Choroid plexus epithelial cell (primary cell): ENCODE data around the gene PADI6.

Source experiments
- DNase-seq: peaks from one replicate; pipeline ENCODE4 v3.0.0-alpha.2; 2010; ENCODE audit warnings: low read depth
- H3K4me3 ChIP-seq: 2 replicates; pipeline ENCODE4 v1.5.1; 2011; ENCODE audit warnings: low read depth, mild to moderate bottlenecking, control low read depth, low read length, moderate library complexity
- CTCF ChIP-seq: conservative IDR thresholded peaks from 2 replicates; pipeline ENCODE4 v1.5.1; 2011; ENCODE audit warnings: low read depth, mild to moderate bottlenecking, control low read depth, inconsistent platforms, low read length, moderate library complexity

Gene PADI6

GRCh38 chr1:17381161-17381560 lies 9.2 kb downstream of the PADI6 start:
- DNase-seq = no peak
- no peak for TF ChIP-seq CTCF
- H3K4me3 ChIP-seq = no peak overlapping the region

- DNase-seq = no peak
- no peak overlapping the region for H3K4me3 ChIP-seq
- no peak for TF ChIP-seq CTCF
These were observed 20.3 kb downstream of the PADI6 start for GRCh38 chr1:17392199-17392740.

- no peak overlapping the region for H3K4me3 ChIP-seq
- no peak for DNase-seq
- TF ChIP-seq CTCF = no peak
These were observed 21.2 kb downstream of the PADI6 start for GRCh38 chr1:17393230-17393629.

- no peak overlapping the region for H3K4me3 ChIP-seq
- TF ChIP-seq CTCF = no peak
- DNase-seq = no peak
These were observed 26.1 kb downstream of the PADI6 start for GRCh38 chr1:17397910-17398695.

GRCh38 chr1:17400725-17401341 lies 28.8 kb downstream of the PADI6 start:
- no peak overlapping the region for H3K4me3 ChIP-seq
- no peak for DNase-seq
- no peak for TF ChIP-seq CTCF

GRCh38 chr1:17401841-17402240 lies 29.8 kb downstream of the PADI6 start:
- DNase-seq = no peak
- no peak overlapping the region for H3K4me3 ChIP-seq
- no peak for TF ChIP-seq CTCF
